ENCODE data around the gene FNIP2.
"Not testable (repeated sequence)": the region's sequence is repeated elsewhere in the genome, so short reads cannot be mapped to it uniquely, and the experiment has no call there.

The FNIP2 gene

DNA sequence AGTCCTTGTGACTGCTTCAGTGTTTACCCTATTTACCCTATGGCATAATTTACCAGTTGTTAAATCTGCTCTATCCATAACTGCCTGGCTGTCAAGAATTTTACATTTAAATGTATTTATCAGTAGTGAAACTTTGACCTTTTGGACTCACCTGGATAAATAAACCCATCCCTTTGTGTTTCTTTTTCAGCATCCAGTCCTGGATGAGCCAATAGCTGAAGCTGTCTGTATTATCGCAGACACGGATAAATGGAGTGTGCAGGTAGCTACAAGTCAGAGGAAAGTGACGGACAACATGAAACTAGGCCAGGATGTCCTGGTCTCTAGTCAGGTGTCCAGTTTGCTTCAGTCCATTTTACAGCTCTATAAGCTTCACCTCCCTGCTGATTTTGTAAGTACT, 122.4 kb downstream of the FNIP2 start:
- peaks cover 0 to 3% of the 10 kb centered on the region in 2 experiments for H3K36me3 ChIP-seq (ENCODE audit: control insufficient read depth in 1 of 2, insufficient read depth in 2 of 2, low read length in 2 of 2)
- no peak for DNase-seq
- no peak overlapping the region for H3K27ac ChIP-seq (ENCODE audit: low read depth, low read length)
- H2BK5ac ChIP-seq (ENCODE audit: low read depth, low read length, poor library complexity), result no peak overlapping the region
- H3K14ac ChIP-seq (ENCODE audit: low read length), result no peak overlapping the region
- H2BK12ac ChIP-seq (ENCODE audit: low read length), result no peak overlapping the region
- H4K8ac ChIP-seq (ENCODE audit: low read depth, low read length), result no peak overlapping the region
- no peak overlapping the region for H2AFZ ChIP-seq (ENCODE audit: insufficient read depth, low read length, poor library complexity)
- H3K27me3 ChIP-seq (ENCODE audit: insufficient read depth, low read length), result no peaks in the 10 kb centered on the region
- no CpG with 5 or more reads among the region's 3 CpGs for WGBS (ENCODE audit: extremely low coverage, insufficient coverage, insufficient read length)
- H3K4ac ChIP-seq (ENCODE audit: low read depth, low read length), result no peak overlapping the region
- H2AK5ac ChIP-seq (ENCODE audit: low read length), result no peak overlapping the region
- H2BK120ac ChIP-seq (ENCODE audit: insufficient read depth, low read length, poor library complexity), result no peak overlapping the region
- H3K18ac ChIP-seq (ENCODE audit: low read length), result no peak overlapping the region
- no peaks in the 10 kb centered on the region for H3K4me1 ChIP-seq (ENCODE audit: control insufficient read depth in 1 of 2, insufficient read depth in 2 of 2, low read length in 2 of 2)
- H4K12ac ChIP-seq (ENCODE audit: low read depth, low read length), result no peak overlapping the region
- no peak overlapping the region for H3K4me2 ChIP-seq (ENCODE audit: low read length)
- H3K79me1 ChIP-seq (ENCODE audit: low read length), result no peaks in the 10 kb centered on the region
- no peak overlapping the region for H3K9ac ChIP-seq (ENCODE audit: low read length)
- H3K4me3 ChIP-seq (ENCODE audit: low read depth, low read length), result no peak overlapping the region
- no peak overlapping the region for H4K91ac ChIP-seq (ENCODE audit: low read depth, low read length)
- no peaks in the 10 kb centered on the region for H3K9me3 ChIP-seq (ENCODE audit: insufficient read depth, low read depth, low read length)
- no peaks in the 10 kb centered on the region for H3K79me2 ChIP-seq (ENCODE audit: control insufficient read depth, insufficient read depth, low read length, poor library complexity)
- H3K23ac ChIP-seq (ENCODE audit: low read length), result no peak overlapping the region

DNA sequence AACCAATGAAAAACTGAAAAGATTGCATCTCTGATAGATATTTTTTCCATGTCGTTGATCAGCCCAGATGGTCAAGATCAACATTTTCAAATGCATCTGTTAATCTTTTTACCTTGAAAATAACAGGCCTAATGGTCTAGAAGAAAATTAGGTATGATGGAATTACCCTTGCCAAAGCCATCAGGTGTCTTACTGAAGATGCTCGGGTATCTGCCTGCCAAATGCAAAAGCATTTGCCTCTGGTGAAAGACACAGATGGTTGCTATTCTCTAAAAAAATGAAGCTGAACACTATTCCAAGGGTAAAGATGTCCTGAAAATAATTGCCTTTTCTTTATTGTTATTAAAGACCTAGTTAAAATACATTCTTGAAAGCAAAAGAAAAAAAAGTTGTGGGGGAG, 126.0 kb downstream of the FNIP2 start:
- no peak for DNase-seq
- no peak overlapping the region for H3K14ac ChIP-seq (ENCODE audit: low read length)
- no peak overlapping the region for H3K9ac ChIP-seq (ENCODE audit: low read length)
- no peak overlapping the region for H2AK5ac ChIP-seq (ENCODE audit: low read length)
- no CpG with 5 or more reads among the region's 2 CpGs for WGBS (ENCODE audit: extremely low coverage, insufficient coverage, insufficient read length)
- H3K79me1 ChIP-seq (ENCODE audit: low read length), result no peaks in the 10 kb centered on the region
- peaks cover 0 to 1% of the 10 kb centered on the region in 2 experiments for H3K36me3 ChIP-seq (ENCODE audit: control insufficient read depth in 1 of 2, insufficient read depth in 2 of 2, low read length in 2 of 2)
- H3K4ac ChIP-seq (ENCODE audit: low read depth, low read length), result no peak overlapping the region
- H3K79me2 ChIP-seq (ENCODE audit: control insufficient read depth, insufficient read depth, low read length, poor library complexity), result no peaks in the 10 kb centered on the region
- no peak overlapping the region for H2BK12ac ChIP-seq (ENCODE audit: low read length)
- no peak overlapping the region for H3K4me3 ChIP-seq (ENCODE audit: low read depth, low read length)
- H3K18ac ChIP-seq (ENCODE audit: low read length), result no peak overlapping the region
- H4K12ac ChIP-seq (ENCODE audit: low read depth, low read length), result no peak overlapping the region
- no peak overlapping the region for H2AFZ ChIP-seq (ENCODE audit: insufficient read depth, low read length, poor library complexity)
- H3K27me3 ChIP-seq (ENCODE audit: insufficient read depth, low read length), result no peaks in the 10 kb centered on the region
- H3K9me3 ChIP-seq (ENCODE audit: insufficient read depth, low read depth, low read length), result no peaks in the 10 kb centered on the region
- no peak overlapping the region for H3K4me2 ChIP-seq (ENCODE audit: low read length)
- no peak overlapping the region for H3K27ac ChIP-seq (ENCODE audit: low read depth, low read length)
- H2BK5ac ChIP-seq (ENCODE audit: low read depth, low read length, poor library complexity), result no peak overlapping the region
- H4K91ac ChIP-seq (ENCODE audit: low read depth, low read length), result no peak overlapping the region
- no peak overlapping the region for H3K23ac ChIP-seq (ENCODE audit: low read length)
- no peak overlapping the region for H2BK120ac ChIP-seq (ENCODE audit: insufficient read depth, low read length, poor library complexity)
- no peaks in the 10 kb centered on the region for H3K4me1 ChIP-seq (ENCODE audit: control insufficient read depth in 1 of 2, insufficient read depth in 2 of 2, low read length in 2 of 2)
- H4K8ac ChIP-seq (ENCODE audit: low read depth, low read length), result no peak overlapping the region

GRCh38 chr4:158895797-158896576, 127.2 kb downstream of the FNIP2 start:
- H2AK5ac ChIP-seq (ENCODE audit: low read length), result no peak overlapping the region
- H2BK5ac ChIP-seq (ENCODE audit: low read depth, low read length, poor library complexity), result no peak overlapping the region
- H2BK120ac ChIP-seq (ENCODE audit: insufficient read depth, low read length, poor library complexity), result no peak overlapping the region
- no peaks in the 10 kb centered on the region for H3K79me2 ChIP-seq (ENCODE audit: control insufficient read depth, insufficient read depth, low read length, poor library complexity)
- peaks cover 0 to 1% of the 10 kb centered on the region in 2 experiments for H3K36me3 ChIP-seq (ENCODE audit: control insufficient read depth in 1 of 2, insufficient read depth in 2 of 2, low read length in 2 of 2)
- no peak overlapping the region for H3K23ac ChIP-seq (ENCODE audit: low read length)
- no peak overlapping the region for H3K4me2 ChIP-seq (ENCODE audit: low read length)
- no peaks in the 10 kb centered on the region for H3K27me3 ChIP-seq (ENCODE audit: insufficient read depth, low read length)
- H4K91ac ChIP-seq (ENCODE audit: low read depth, low read length), result no peak overlapping the region
- H2AFZ ChIP-seq (ENCODE audit: insufficient read depth, low read length, poor library complexity), result no peak overlapping the region
- no peaks in the 10 kb centered on the region for H3K9me3 ChIP-seq (ENCODE audit: insufficient read depth, low read depth, low read length)
- H4K8ac ChIP-seq (ENCODE audit: low read depth, low read length), result no peak overlapping the region
- no peaks in the 10 kb centered on the region for H3K79me1 ChIP-seq (ENCODE audit: low read length)
- H3K14ac ChIP-seq (ENCODE audit: low read length), result no peak overlapping the region
- no peak overlapping the region for H3K18ac ChIP-seq (ENCODE audit: low read length)
- no peak overlapping the region for H3K27ac ChIP-seq (ENCODE audit: low read depth, low read length)
- no peaks in the 10 kb centered on the region for H3K4me1 ChIP-seq (ENCODE audit: control insufficient read depth in 1 of 2, insufficient read depth in 2 of 2, low read length in 2 of 2)
- H3K4me3 ChIP-seq (ENCODE audit: low read depth, low read length), result no peak overlapping the region
- no peak overlapping the region for H2BK12ac ChIP-seq (ENCODE audit: low read length)
- no peak overlapping the region for H3K9ac ChIP-seq (ENCODE audit: low read length)
- DNase-seq, result no peak
- no CpG with 5 or more reads among the region's 14 CpGs for WGBS (ENCODE audit: extremely low coverage, insufficient coverage, insufficient read length)
- no peak overlapping the region for H3K4ac ChIP-seq (ENCODE audit: low read depth, low read length)
- no peak overlapping the region for H4K12ac ChIP-seq (ENCODE audit: low read depth, low read length)

GRCh38 chr4:158896577-158897238, 127.9 kb downstream of the FNIP2 start:
- H3K4ac ChIP-seq (ENCODE audit: low read depth, low read length), result not testable (repeated sequence)

More at GRCh38 chr4:158896577-158897238, 127.9 kb downstream of the FNIP2 start:
- not testable (repeated sequence) for H2BK5ac ChIP-seq (ENCODE audit: low read depth, low read length, poor library complexity); H4K91ac ChIP-seq (ENCODE audit: low read depth, low read length); H4K8ac ChIP-seq (ENCODE audit: low read depth, low read length); H3K27ac ChIP-seq (ENCODE audit: low read depth, low read length); H3K14ac ChIP-seq (ENCODE audit: low read length); H2AFZ ChIP-seq (ENCODE audit: insufficient read depth, low read length, poor library complexity); H3K9ac ChIP-seq (ENCODE audit: low read length); H2BK120ac ChIP-seq (ENCODE audit: insufficient read depth, low read length, poor library complexity); H3K79me1 ChIP-seq (ENCODE audit: low read length); H2AK5ac ChIP-seq (ENCODE audit: low read length); H3K27me3 ChIP-seq (ENCODE audit: insufficient read depth, low read length); H2BK12ac ChIP-seq (ENCODE audit: low read length); H3K79me2 ChIP-seq (ENCODE audit: control insufficient read depth, insufficient read depth, low read length, poor library complexity); H4K12ac ChIP-seq (ENCODE audit: low read depth, low read length); H3K9me3 ChIP-seq (ENCODE audit: insufficient read depth, low read depth, low read length); H3K4me1 ChIP-seq (ENCODE audit: control insufficient read depth in 1 of 2, insufficient read depth in 2 of 2, low read length in 2 of 2); H3K23ac ChIP-seq (ENCODE audit: low read length); DNase-seq; H3K4me3 ChIP-seq (ENCODE audit: low read depth, low read length); H3K18ac ChIP-seq (ENCODE audit: low read length); H3K36me3 ChIP-seq (ENCODE audit: control insufficient read depth in 1 of 2, insufficient read depth in 2 of 2, low read length in 2 of 2); H3K4me2 ChIP-seq (ENCODE audit: low read length)
- WGBS (ENCODE audit: extremely low coverage, insufficient coverage, insufficient read length), result no CpG with 5 or more reads among the region's 11 CpGs

Data from trophoblast cell (in vitro differentiated cells and primary cell).